PC-3 (cell line): ENCODE measurements around the gene ZSCAN9. TPM values are rescaled to one million over a fixed set of nuclear protein-coding genes. Genes with fewer than 3 reads are reported as not detected.
A peak's percentile ranks its signal among the peaks of the same experiment; 100 is the strongest.

Experiments used
- ATAC-seq: fragments of 200-7000 bp; cut with Tn5 transposase; 2 replicates; pipeline ENCODE4 v1.9.1; 2020; ENCODE audit warnings: mild to moderate bottlenecking, moderate library complexity
- BruUV-seq: library from RNA; stranded (reverse); fragments of 400-500 nt; replicated peaks from 2 replicates; lab custom pipeline; 2021; lab: Mats Ljungman, UMichigan
- CTCF ChIA-PET: fragments of 300-600 bp; sonication (Branson Sonifier 250); formaldehyde crosslinking; loops from one replicate; lab custom pipeline; 2022; ENCODE audit warnings: antibody characterized with exemption; lab: Charles Lee
- POLR2A ChIA-PET: fragments of 300-600 bp; sonication (Branson Sonifier 250); formaldehyde crosslinking; loops from one replicate; lab custom pipeline; 2022; ENCODE audit warnings: antibody characterized with exemption; ENCODE audit not compliant: unreplicated experiment; lab: Charles Lee
- DNase-seq: peaks from one replicate; pipeline ENCODE4 v3.0.0-alpha.2; 2015
- H2AFZ ChIP-seq: fragments of 300-600 bp; sonication (generic); 2 replicates; pipeline ENCODE4 v1.6.0; 2016; ENCODE audit warnings: antibody characterized with exemption, low read length
- H3F3A ChIP-seq: fragments of 300-600 bp; sonication (generic); one replicate; pipeline ENCODE4 v1.6.0; 2017; ENCODE audit warnings: antibody characterized with exemption, low read length, control low read depth, mild to moderate bottlenecking; ENCODE audit not compliant: unreplicated experiment
- H3K27ac ChIP-seq: fragments of 300-600 bp; sonication (generic); 2 replicates; pipeline ENCODE4 v1.5.1; 2016; ENCODE audit warnings: mild to moderate bottlenecking, low read length
- H3K27me3 ChIP-seq: fragments of 300-600 bp; sonication (generic); 2 replicates; pipeline ENCODE4 v1.6.1; 2016; ENCODE audit warnings: low read length, mixed read lengths
- H3K36me3 ChIP-seq: fragments of 300-600 bp; sonication (generic); 2 replicates; pipeline ENCODE4 v1.6.1; 2016; ENCODE audit warnings: low read depth, mixed run types, low read length, mixed read lengths
- H3K4me1 ChIP-seq: fragments of 300-600 bp; sonication (generic); 2 replicates; pipeline ENCODE4 v1.5.1; 2016; ENCODE audit warnings: low read length; ENCODE audit not compliant: insufficient read depth
- H3K4me2 ChIP-seq: fragments of 300-600 bp; sonication (generic); 2 replicates; pipeline ENCODE4 v1.6.0; 2016; ENCODE audit warnings: low read length
- H3K4me3 ChIP-seq: fragments of 300-600 bp; sonication (generic); 2 replicates; pipeline ENCODE4 v1.5.1; 2016; ENCODE audit warnings: mild to moderate bottlenecking, low read length, mixed read lengths
- H3K79me2 ChIP-seq: fragments of 300-600 bp; sonication (generic); 2 replicates; pipeline ENCODE4 v1.6.1; 2017; ENCODE audit warnings: low read length, mixed read lengths
- H3K9ac ChIP-seq: fragments of 300-600 bp; sonication (generic); 2 replicates; pipeline ENCODE4 v1.6.0; 2016; ENCODE audit warnings: mild to moderate bottlenecking, low read length
- H3K9me2 ChIP-seq: fragments of 300-600 bp; sonication (generic); replicated peaks from 2 replicates; pipeline ENCODE4 v1.6.1; 2016; ENCODE audit warnings: mixed run types, low read length, mixed read lengths
- H3K9me3 ChIP-seq: fragments of 300-600 bp; sonication (generic); 2 replicates; pipeline ENCODE4 v1.6.1; 2016; ENCODE audit warnings: low read length, mixed read lengths
- H4K20me1 ChIP-seq: fragments of 300-600 bp; sonication (generic); 2 replicates; pipeline ENCODE4 v1.6.1; 2016; ENCODE audit warnings: low read length, mixed read lengths
- EZH2 ChIP-seq: fragments of 300-600 bp; sonication (generic); IDR thresholded peaks from one replicate; pipeline ENCODE4 v1.6.1; 2017; ENCODE audit warnings: antibody characterized with exemption, mild to moderate bottlenecking, low read length; ENCODE audit not compliant: unreplicated experiment
- EZH2phosphoT487 ChIP-seq: fragments of 300-600 bp; sonication (generic); IDR thresholded peaks from 2 replicates; pipeline ENCODE4 v1.6.1; 2018; ENCODE audit warnings: mild to moderate bottlenecking, antibody characterized with exemption, low read length, borderline replicate concordance
- intact Hi-C: fragments of 100-400 bp; cut with micrococcal nuclease; formaldehyde crosslinking; loops from 2 replicates; pipeline ENCODE4 v1.9.0; 2023
- total RNA-seq: library from RNA; depleted of rRNA; stranded (reverse); fragments of >200 nt; gene quantifications from 2 replicates; pipeline ENCODE4 v1.2.3, GENCODE V29; 2014
- TF ChIP-seq, protein P1 (sequence below): fragments of 300-600 bp; sonication (generic); conservative IDR thresholded peaks from 2 replicates; pipeline ENCODE4 v1.5.1; 2017; ENCODE audit warnings: antibody characterized with exemption, low read depth, mild to moderate bottlenecking, low read length

Gene ZSCAN9
- total RNA-seq, 1 experiment from 2014 or later: 10.8 TPM

DNA sequence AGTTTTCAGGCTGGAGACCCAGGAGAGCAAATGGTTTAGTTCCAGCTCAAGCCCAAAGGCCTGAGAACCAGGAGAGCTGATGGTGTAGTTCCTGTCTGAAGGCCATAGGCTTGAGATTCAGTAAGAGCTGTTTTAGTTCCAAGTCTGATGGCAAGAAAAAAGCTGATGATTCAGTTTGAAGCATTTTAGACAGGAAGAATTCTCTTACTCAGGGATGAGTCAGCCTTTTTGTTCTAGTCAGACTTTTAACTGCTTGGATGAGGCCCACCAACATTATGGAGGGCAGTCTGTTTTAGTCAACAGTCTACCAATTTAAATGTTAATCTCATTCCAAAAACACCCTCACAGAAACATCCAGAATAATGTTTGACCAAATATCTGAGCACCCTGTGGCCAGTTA lies 44.4 kb downstream of the ZSCAN9 start:
- Histone ChIP-seq H3K36me3 (peaks cover 9% of the 10 kb centered on the region; the same call in 1 of the 2 replicates), H3K9ac (no peak overlapping the region), H3K27ac (peak overlapping the region; percentile 58), H3K9me3 (no peaks in the 10 kb centered on the region), H3K9me2 (no peaks in the 10 kb centered on the region), H3K27me3 (no peaks in the 10 kb centered on the region), H3K4me1 (peaks cover 28% of the 10 kb centered on the region), H3K4me2 (no peak overlapping the region), H3K4me3 (no peak overlapping the region), H2AFZ (no peak overlapping the region), H3K79me2 (peaks cover 25% of the 10 kb centered on the region), H3F3A (peaks cover 5% of the 10 kb centered on the region), H4K20me1 (no peaks in the 10 kb centered on the region)
- POLR2A ChIA-PET: interaction anchor here (0.7 to 1.2 kb wide), 3 partner anchors 10 to 66 kb away, joined by 3 to 5 read pairs (median 3); partner anchors contain the start of gene ZKSCAN4
- CTCF ChIA-PET: interaction anchor here (0.5 to 1.0 kb wide), 3 partner anchors 10 to 190 kb away, joined by 3 to 7 read pairs (median 5); no protein-coding TSS in a partner anchor
- peak; percentile 56 for ATAC-seq
- intact Hi-C loops: loop anchor here (1.0 to 5.0 kb wide), 3 partner anchors 68 to 137 kb away; partner anchors contain the start of gene ZSCAN31
- peak; percentile 92 for DNase-seq
- BruUV-seq: no TSS peak
- TF ChIP-seq EZH2phosphoT487: no peak
- no peak for TF ChIP-seq EZH2
- TF ChIP-seq, protein P1, sequence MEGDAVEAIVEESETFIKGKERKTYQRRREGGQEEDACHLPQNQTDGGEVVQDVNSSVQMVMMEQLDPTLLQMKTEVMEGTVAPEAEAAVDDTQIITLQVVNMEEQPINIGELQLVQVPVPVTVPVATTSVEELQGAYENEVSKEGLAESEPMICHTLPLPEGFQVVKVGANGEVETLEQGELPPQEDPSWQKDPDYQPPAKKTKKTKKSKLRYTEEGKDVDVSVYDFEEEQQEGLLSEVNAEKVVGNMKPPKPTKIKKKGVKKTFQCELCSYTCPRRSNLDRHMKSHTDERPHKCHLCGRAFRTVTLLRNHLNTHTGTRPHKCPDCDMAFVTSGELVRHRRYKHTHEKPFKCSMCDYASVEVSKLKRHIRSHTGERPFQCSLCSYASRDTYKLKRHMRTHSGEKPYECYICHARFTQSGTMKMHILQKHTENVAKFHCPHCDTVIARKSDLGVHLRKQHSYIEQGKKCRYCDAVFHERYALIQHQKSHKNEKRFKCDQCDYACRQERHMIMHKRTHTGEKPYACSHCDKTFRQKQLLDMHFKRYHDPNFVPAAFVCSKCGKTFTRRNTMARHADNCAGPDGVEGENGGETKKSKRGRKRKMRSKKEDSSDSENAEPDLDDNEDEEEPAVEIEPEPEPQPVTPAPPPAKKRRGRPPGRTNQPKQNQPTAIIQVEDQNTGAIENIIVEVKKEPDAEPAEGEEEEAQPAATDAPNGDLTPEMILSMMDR: no peak

DNA sequence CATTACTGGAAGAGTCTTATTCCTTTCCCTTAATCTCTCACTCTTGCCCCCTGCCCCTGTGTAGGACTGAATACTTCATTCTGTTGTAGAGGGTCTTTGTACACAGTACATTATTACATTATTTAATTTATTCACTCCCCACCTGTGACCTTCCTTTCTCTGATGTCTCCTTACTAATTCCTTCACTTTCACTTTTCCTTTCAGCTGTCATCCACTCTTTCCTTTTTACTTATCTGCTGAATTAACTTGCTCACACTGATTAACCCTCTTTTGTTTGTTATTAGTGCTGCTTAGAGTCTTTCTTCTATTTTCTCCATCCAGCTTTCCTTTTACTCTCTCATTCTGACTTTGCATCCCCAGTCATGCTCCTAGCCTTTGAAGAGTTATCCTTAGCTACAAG lies 49.8 kb downstream of the ZSCAN9 start:
- no TSS peak for BruUV-seq
- Histone ChIP-seq H3K79me2 (peaks cover 8% of the 10 kb centered on the region), H3K4me2 (no peak overlapping the region), H3F3A (no peaks in the 10 kb centered on the region), H3K4me1 (peaks cover 4% of the 10 kb centered on the region), H3K9me3 (no peaks in the 10 kb centered on the region), H3K27ac (no peak overlapping the region), H3K9me2 (no peaks in the 10 kb centered on the region), H3K4me3 (no peak overlapping the region), H3K27me3 (no peaks in the 10 kb centered on the region), H2AFZ (no peak overlapping the region), H3K36me3 (peaks cover 9% of the 10 kb centered on the region; the same call in 1 of the 2 replicates), H3K9ac (no peak overlapping the region), H4K20me1 (no peaks in the 10 kb centered on the region)
- no peak for ATAC-seq
- POLR2A ChIA-PET: no interaction called here
- no peak for DNase-seq
- intact Hi-C loops: no loop called here
- CTCF ChIA-PET: no interaction called here
- TF ChIP-seq EZH2: no peak
- TF ChIP-seq, protein P1: no peak
- no peak for TF ChIP-seq EZH2phosphoT487

DNA sequence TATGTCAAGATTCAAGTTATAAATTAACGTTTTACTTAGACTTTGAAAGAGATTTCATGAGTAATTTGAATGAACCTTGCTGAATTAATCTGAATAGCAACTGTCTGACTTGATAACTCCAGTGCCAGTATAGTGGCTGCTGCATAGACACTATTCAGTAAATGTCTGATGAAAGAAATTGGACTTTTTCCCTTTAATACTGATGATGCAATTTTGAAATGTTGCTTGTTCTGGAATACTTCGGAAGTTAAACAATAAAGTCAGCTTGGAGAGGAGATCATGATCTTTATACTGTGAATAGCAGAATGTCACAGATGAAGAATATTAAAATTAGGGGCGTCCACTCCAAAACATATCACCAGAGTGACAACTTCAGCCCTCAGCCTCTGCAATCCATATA lies 52.7 kb downstream of the ZSCAN9 start:
- no peak for ATAC-seq
- no TSS peak for BruUV-seq
- Histone ChIP-seq H3F3A (no peaks in the 10 kb centered on the region), H3K9me3 (no peaks in the 10 kb centered on the region), H3K4me3 (no peak overlapping the region), H3K27ac (no peak overlapping the region), H3K27me3 (no peaks in the 10 kb centered on the region), H3K9me2 (no peaks in the 10 kb centered on the region), H3K9ac (no peak overlapping the region), H2AFZ (no peak overlapping the region), H3K79me2 (peaks cover 12% of the 10 kb centered on the region), H4K20me1 (no peaks in the 10 kb centered on the region), H3K36me3 (peaks cover 4% of the 10 kb centered on the region; the same call in 1 of the 2 replicates), H3K4me2 (no peak overlapping the region), H3K4me1 (peaks cover 16% of the 10 kb centered on the region)
- ChIA-PET CTCF (no interaction called here), POLR2A (no interaction called here)
- intact Hi-C loops: no loop called here
- DNase-seq: no peak
- no peak for TF ChIP-seq EZH2
- TF ChIP-seq, protein P1: no peak
